ENCODE measurements around the gene GBGT1. TPM values are rescaled to one million over a fixed set of nuclear protein-coding genes. Genes with fewer than 3 reads are reported as not detected.

The GBGT1 gene
- total and polyA plus RNA-seq, 2 donors (not counting 1 experiment from before 2014, with no cell fraction given): 2.6 to 4.1 TPM

DNA sequence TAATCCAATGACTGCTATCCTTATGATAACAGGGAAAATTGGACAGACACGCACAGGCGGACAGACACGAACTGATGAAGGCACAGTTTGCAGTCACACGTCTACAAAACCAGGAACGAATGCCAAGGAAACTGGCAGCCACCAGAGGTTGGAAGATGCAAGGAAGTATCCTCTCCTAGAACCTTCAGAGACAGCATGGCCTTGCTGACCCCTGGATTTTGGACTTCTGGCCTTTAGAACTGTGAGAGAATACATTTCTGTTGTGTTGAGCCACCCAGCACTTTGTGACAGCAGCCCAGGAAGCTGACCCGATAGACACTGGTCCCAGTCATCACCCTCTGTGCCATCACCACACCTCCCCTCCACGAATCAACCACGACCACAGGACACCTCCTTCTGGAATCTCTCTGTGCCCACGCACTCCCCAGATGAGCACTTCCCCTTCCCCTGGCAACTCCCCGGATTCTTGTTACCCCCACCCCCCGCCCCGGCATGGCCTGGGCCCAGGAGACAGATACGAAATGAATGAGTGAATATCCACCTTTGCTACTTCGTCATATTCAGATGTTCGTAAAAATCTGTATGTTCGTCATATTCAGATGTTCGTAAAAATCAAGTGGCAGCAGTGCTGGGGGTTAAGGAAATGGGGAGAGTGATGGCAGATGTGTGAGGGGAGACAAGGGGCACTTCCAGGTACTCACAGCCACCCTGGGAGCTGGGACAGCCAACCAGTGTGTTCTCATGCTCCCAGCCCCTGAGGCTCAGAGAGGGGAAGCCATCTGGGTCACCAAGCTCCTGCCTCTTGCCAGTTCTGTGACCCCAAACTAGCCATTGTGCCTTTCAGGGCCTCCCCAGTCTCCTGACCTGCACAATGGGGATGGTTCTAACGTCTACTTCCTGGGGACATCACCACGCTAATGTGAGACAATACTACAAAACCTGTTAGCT lies 18.5 kb downstream of the GBGT1 start:
- Histone ChIP-seq H4K20me1 (ENCODE audit: control insufficient read depth, extremely low read depth, insufficient read depth, low read length) (no peaks in the 10 kb centered on the region), H3K9me3 (ENCODE audit: control insufficient read depth, insufficient read depth, low read depth, low read length) (no peaks in the 10 kb centered on the region), H3K9ac (ENCODE audit: insufficient read depth, low read length) (no peak overlapping the region), H3K36me3 (ENCODE audit: control insufficient read depth, insufficient read depth, low read length) (no peaks in the 10 kb centered on the region), H2AFZ (ENCODE audit: low read length) (no peak overlapping the region), H3K27me3 (ENCODE audit: control insufficient read depth, insufficient read depth, low read length) (no peaks in the 10 kb centered on the region), H3K27ac (ENCODE audit: insufficient read depth, low read length) (no peak overlapping the region), H3K4me3 (replicated peaks in 1 of 4; ENCODE audit: control extremely low read depth in 1 of 4, insufficient read depth in 1 of 4, low read depth in 3 of 4, low read length in 4 of 4) (peak overlapping the region in 1 of 4 experiments; percentile 49), H3K4me2 (ENCODE audit: extremely low read depth, insufficient read depth, low read length) (peak overlapping the region; percentile 72), H3K4me1 (ENCODE audit: control insufficient read depth, extremely low read depth, insufficient read depth, low read length) (peaks cover 11% of the 10 kb centered on the region), H3K79me2 (ENCODE audit: control insufficient read depth, insufficient read depth, low read length) (peaks cover 2% of the 10 kb centered on the region)
- TF ChIP-seq, protein P1, sequence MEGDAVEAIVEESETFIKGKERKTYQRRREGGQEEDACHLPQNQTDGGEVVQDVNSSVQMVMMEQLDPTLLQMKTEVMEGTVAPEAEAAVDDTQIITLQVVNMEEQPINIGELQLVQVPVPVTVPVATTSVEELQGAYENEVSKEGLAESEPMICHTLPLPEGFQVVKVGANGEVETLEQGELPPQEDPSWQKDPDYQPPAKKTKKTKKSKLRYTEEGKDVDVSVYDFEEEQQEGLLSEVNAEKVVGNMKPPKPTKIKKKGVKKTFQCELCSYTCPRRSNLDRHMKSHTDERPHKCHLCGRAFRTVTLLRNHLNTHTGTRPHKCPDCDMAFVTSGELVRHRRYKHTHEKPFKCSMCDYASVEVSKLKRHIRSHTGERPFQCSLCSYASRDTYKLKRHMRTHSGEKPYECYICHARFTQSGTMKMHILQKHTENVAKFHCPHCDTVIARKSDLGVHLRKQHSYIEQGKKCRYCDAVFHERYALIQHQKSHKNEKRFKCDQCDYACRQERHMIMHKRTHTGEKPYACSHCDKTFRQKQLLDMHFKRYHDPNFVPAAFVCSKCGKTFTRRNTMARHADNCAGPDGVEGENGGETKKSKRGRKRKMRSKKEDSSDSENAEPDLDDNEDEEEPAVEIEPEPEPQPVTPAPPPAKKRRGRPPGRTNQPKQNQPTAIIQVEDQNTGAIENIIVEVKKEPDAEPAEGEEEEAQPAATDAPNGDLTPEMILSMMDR (conservative IDR thresholded peaks at IDR 0.05 in 1 of 2, IDR thresholded peaks at IDR 0.05 in 1 of 2; ENCODE audit: low read depth in 1 of 2, low read length in 2 of 2): no peak
- no peak for TF ChIP-seq EZH2 (IDR thresholded peaks at IDR 0.05; ENCODE audit: low read length, missing control alignments)
- DNase-seq (ENCODE audit: low read depth in 2 of 2): no peak

DNA sequence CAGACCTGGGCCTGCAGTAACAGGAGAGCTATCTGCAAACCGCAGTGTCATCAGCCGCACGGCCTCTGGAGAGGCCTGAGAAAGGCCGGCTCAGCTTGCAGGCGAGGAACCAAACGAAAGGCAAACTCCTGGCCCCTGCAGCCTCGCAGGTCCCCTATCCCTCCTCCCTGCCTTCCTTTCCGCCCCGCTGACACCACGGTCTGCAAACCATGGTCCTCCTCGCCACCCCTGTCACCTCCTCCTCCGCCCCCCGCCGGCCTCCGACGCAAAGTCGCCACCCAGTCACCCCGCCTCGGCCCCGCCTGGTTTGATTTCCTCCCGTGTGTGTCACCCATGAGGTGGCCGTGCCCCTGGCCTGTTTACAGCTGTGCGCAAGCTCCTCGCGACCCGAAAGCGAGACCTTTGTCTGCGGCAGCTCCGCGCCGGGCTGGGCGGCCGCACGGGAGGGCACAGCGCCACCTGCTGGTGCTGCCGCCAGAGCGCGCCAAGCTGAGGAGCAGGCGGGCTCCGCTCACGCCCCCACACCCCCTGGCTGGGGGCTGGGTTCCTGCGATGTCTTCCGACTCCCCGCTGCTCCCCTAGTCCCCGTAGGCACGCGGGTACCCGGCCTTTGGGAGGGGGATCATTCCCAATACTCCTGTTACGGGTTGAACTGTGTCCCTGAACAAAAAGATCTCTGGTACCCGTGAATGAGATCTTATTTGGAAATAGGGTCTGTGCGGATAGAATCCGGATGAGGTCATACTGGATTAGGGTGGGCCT lies 19.4 kb downstream of the GBGT1 start:
- peak overlapping the region; percentile 48 for H3K9ac ChIP-seq (ENCODE audit: insufficient read depth, low read length)
- H3K27ac ChIP-seq (ENCODE audit: insufficient read depth, low read length): peak overlapping the region; percentile 47
- DNase-seq (ENCODE audit: low read depth in 2 of 2): peak; percentile 32 to 55
- no peaks in the 10 kb centered on the region for H3K36me3 ChIP-seq (ENCODE audit: control insufficient read depth, insufficient read depth, low read length)
- H3K4me1 ChIP-seq (ENCODE audit: control insufficient read depth, extremely low read depth, insufficient read depth, low read length): peaks cover 11% of the 10 kb centered on the region
- peaks cover 2% of the 10 kb centered on the region for H3K79me2 ChIP-seq (ENCODE audit: control insufficient read depth, insufficient read depth, low read length)
- no peaks in the 10 kb centered on the region for H3K9me3 ChIP-seq (ENCODE audit: control insufficient read depth, insufficient read depth, low read depth, low read length)
- peak overlapping the region; percentile 41 for H2AFZ ChIP-seq (ENCODE audit: low read length)
- TF ChIP-seq, protein P1 (conservative IDR thresholded peaks at IDR 0.05 in 1 of 2, IDR thresholded peaks at IDR 0.05 in 1 of 2; ENCODE audit: low read depth in 1 of 2, low read length in 2 of 2): peak; percentile 73 to 74
- TF ChIP-seq EZH2 (IDR thresholded peaks at IDR 0.05; ENCODE audit: low read length, missing control alignments): no peak
- peak overlapping the region; percentile 24 to 49 (median 30) for H3K4me3 ChIP-seq (replicated peaks in 1 of 4; ENCODE audit: control extremely low read depth in 1 of 4, insufficient read depth in 1 of 4, low read depth in 3 of 4, low read length in 4 of 4)
- H4K20me1 ChIP-seq (ENCODE audit: control insufficient read depth, extremely low read depth, insufficient read depth, low read length): no peaks in the 10 kb centered on the region
- peak overlapping the region; percentile 72 for H3K4me2 ChIP-seq (ENCODE audit: extremely low read depth, insufficient read depth, low read length)
- H3K27me3 ChIP-seq (ENCODE audit: control insufficient read depth, insufficient read depth, low read length): no peaks in the 10 kb centered on the region

DNA sequence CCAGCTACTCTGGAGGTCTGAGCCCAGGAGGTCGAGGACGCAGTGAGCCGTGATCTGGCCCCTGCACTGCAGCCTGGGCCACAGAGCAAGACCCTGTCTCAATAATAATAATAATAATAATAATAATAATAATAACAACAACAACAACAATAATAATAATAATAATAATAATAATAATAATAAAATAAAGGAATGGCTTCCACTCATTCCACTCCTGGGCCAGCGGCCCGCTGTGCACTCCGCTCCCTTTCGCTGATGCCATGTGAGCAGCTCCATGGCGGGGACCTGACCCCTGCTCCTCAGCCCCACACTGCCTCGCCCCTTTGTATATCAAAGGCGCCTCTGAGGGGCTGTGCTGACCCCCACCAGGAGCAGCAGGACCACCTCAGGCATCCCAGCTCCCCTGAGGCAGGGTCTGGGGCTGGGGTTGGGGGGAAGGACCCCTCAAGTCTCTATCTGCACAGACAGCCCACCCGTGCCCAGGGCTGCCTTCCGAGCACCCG lies 20.0 kb downstream of the GBGT1 start:
- peak overlapping the region in 1 of 4 experiments; percentile 49 for H3K4me3 ChIP-seq (replicated peaks in 1 of 4; ENCODE audit: control extremely low read depth in 1 of 4, insufficient read depth in 1 of 4, low read depth in 3 of 4, low read length in 4 of 4)
- peaks cover 2% of the 10 kb centered on the region for H3K79me2 ChIP-seq (ENCODE audit: control insufficient read depth, insufficient read depth, low read length)
- no peak for DNase-seq (ENCODE audit: low read depth in 2 of 2)
- H3K27ac ChIP-seq (ENCODE audit: insufficient read depth, low read length): no peak overlapping the region
- no peak overlapping the region for H2AFZ ChIP-seq (ENCODE audit: low read length)
- H3K4me2 ChIP-seq (ENCODE audit: extremely low read depth, insufficient read depth, low read length): no peak overlapping the region
- TF ChIP-seq EZH2 (IDR thresholded peaks at IDR 0.05; ENCODE audit: low read length, missing control alignments): no peak
- TF ChIP-seq, protein P1 (conservative IDR thresholded peaks at IDR 0.05 in 1 of 2, IDR thresholded peaks at IDR 0.05 in 1 of 2; ENCODE audit: low read depth in 1 of 2, low read length in 2 of 2): no peak
- H3K9me3 ChIP-seq (ENCODE audit: control insufficient read depth, insufficient read depth, low read depth, low read length): no peaks in the 10 kb centered on the region
- no peaks in the 10 kb centered on the region for H4K20me1 ChIP-seq (ENCODE audit: control insufficient read depth, extremely low read depth, insufficient read depth, low read length)
- H3K36me3 ChIP-seq (ENCODE audit: control insufficient read depth, insufficient read depth, low read length): no peaks in the 10 kb centered on the region
- H3K9ac ChIP-seq (ENCODE audit: insufficient read depth, low read length): no peak overlapping the region
- peaks cover 11% of the 10 kb centered on the region for H3K4me1 ChIP-seq (ENCODE audit: control insufficient read depth, extremely low read depth, insufficient read depth, low read length)
- no peaks in the 10 kb centered on the region for H3K27me3 ChIP-seq (ENCODE audit: control insufficient read depth, insufficient read depth, low read length)

All from fibroblast of lung (primary cell).